K562 (cell line): ENCODE measurements around the gene IL20RA. TPM values are rescaled to one million over a fixed set of nuclear protein-coding genes. Genes with fewer than 3 reads are reported as not detected.

Experiments
- ATAC-seq: fragments of 200-7000 bp; cut with Tn5 transposase; 3 replicates; pipeline ENCODE4 v1.9.1; 2020; ENCODE audit warnings: moderate library complexity
- BruUV-seq: library from RNA; stranded (reverse); fragments of 400-500 nt; replicated peaks from 2 replicates; lab custom pipeline; 2021; lab: Mats Ljungman, UMichigan
- CTCF ChIA-PET: fragments of 300-600 bp; formaldehyde crosslinking; extraction: SDS; loops from one replicate; lab custom pipeline; 2021; ENCODE audit warnings: low intra/inter-chr PET ratio; lab: Yijun Ruan, JAX
- POLR2A ChIA-PET: fragments of 300-600, 350-650 bp; sonication (Branson Sonifier 250); formaldehyde crosslinking; extraction: SDS; loops from one replicate; lab custom pipeline; 2021; ENCODE audit warnings: antibody characterized with exemption, inconsistent platforms; lab: Yijun Ruan, JAX
- DNase-seq, 4 experiments: peaks; one replicate each; pipeline versions ENCODE4 v3.0.0 to v3.0.0-alpha.2; 2011 to 2018; ENCODE audit warnings: low spot score in 3 of 4, mixed read lengths in 3 of 4; ENCODE audit errors: extremely low read depth in 1 of 4
- FAIRE-seq: peaks from 2 replicates; lab custom pipeline; 2011; peaks lifted over from hg19 to GRCh38; lab: Jason Lieb, UNC
- H2AFZ ChIP-seq: 2 replicates; pipeline ENCODE4 v1.6.0; 2011; ENCODE audit warnings: low read depth, low read length, control low read depth, inconsistent platforms
- H3K27ac ChIP-seq: fragments of 200-600 bp; 3 replicates; pipeline ENCODE4 v1.8.0; 2011; ENCODE audit warnings: low read depth, mild to moderate bottlenecking, control low read depth, inconsistent platforms, low read length, moderate library complexity, mixed read lengths; ENCODE audit errors: extremely low read depth
- H3K27me3 ChIP-seq, 2 experiments: fragments of 300-600 bp in 1 of 2; 2 replicates in 1 of 2; 3 replicates in 1 of 2; pipeline versions ENCODE4 v1.6.0 to v1.8.0; 2011; ENCODE audit warnings: inconsistent platforms in 2 of 2, low read length in 2 of 2, mild to moderate bottlenecking in 1 of 2, mixed read lengths in 1 of 2, moderate library complexity in 1 of 2; ENCODE audit not compliant: control insufficient read depth in 2 of 2, insufficient read depth in 2 of 2
- H3K36me3 ChIP-seq: fragments of 300-600 bp; 3 replicates; pipeline ENCODE4 v1.8.0; 2011; ENCODE audit warnings: mild to moderate bottlenecking, low read length, inconsistent platforms; ENCODE audit not compliant: control insufficient read depth, insufficient read depth
- H3K4me1 ChIP-seq, 2 experiments: fragments of 200-600 bp in 1 of 2; replicated peaks in 1 of 2; 2 replicates in 1 of 2; 3 replicates in 1 of 2; pipeline versions ENCODE4 v1.5.1 to v1.8.0; 2011; ENCODE audit warnings: inconsistent platforms in 2 of 2, low read length in 2 of 2, mild to moderate bottlenecking in 1 of 2, mixed read lengths in 1 of 2, moderate library complexity in 1 of 2; ENCODE audit not compliant: control insufficient read depth in 2 of 2, insufficient read depth in 2 of 2
- H3K4me2 ChIP-seq: 2 replicates; pipeline ENCODE4 v1.6.1; 2011; ENCODE audit warnings: low read length, control low read depth, inconsistent platforms, mixed read lengths; ENCODE audit not compliant: insufficient read depth
- H3K4me3 ChIP-seq: fragments of 200-600 bp; sonication (generic), shearing (Covaris generic); 2 replicates; pipeline ENCODE4 v1.5.1; 2016; ENCODE audit warnings: control low read depth, inconsistent platforms
- H3K79me2 ChIP-seq: fragments of 200-600 bp; 3 replicates; pipeline ENCODE4 v1.8.0; 2011; ENCODE audit warnings: low read length, inconsistent platforms; ENCODE audit not compliant: control insufficient read depth, insufficient read depth
- H3K9ac ChIP-seq, 2 experiments: 2 replicates each; pipeline versions ENCODE4 v1.6.0 to v1.6.1; 2011; ENCODE audit warnings: low read depth in 2 of 2, low read length in 2 of 2, control low read depth in 1 of 2, inconsistent platforms in 1 of 2, mild to moderate bottlenecking in 1 of 2, mixed read lengths in 1 of 2; ENCODE audit not compliant: insufficient read depth in 1 of 2
- H3K9me1 ChIP-seq: one replicate; pipeline ENCODE4 v1.6.0; 2011; ENCODE audit warnings: inconsistent platforms, mild to moderate bottlenecking, low read length, moderate library complexity; ENCODE audit not compliant: control insufficient read depth, insufficient read depth
- H3K9me3 ChIP-seq: replicated peaks from 2 replicates; pipeline ENCODE4 v1.5.1; 2011; ENCODE audit warnings: low read depth, low read length, inconsistent platforms; ENCODE audit not compliant: control insufficient read depth, insufficient read depth
- H4K20me1 ChIP-seq: replicated peaks from 2 replicates; pipeline ENCODE4 v1.6.1; 2011; ENCODE audit warnings: low read length, inconsistent platforms, mixed read lengths; ENCODE audit not compliant: control insufficient read depth, insufficient read depth
- BRF2 ChIP-seq: IDR thresholded peaks from 3 replicates; pipeline ENCODE4 v1.6.1; 2011; ENCODE audit warnings: borderline replicate concordance, mild to moderate bottlenecking; ENCODE audit not compliant: insufficient read length, insufficient read depth
- E2F4 ChIP-seq: sonication (generic); formaldehyde crosslinking; IDR thresholded peaks from 2 replicates; pipeline ENCODE4 v1.8.0; 2022; ENCODE audit warnings: mild to moderate bottlenecking, low read depth, missing genetic modification reagents
- ETV6 ChIP-seq, 3 experiments: fragments of 150-350 bp in 1 of 3; sonication (generic) in 1 of 3; formaldehyde crosslinking in 1 of 3; IDR thresholded peaks; 2 replicates each; pipeline versions ENCODE4 v1.6.1 to v1.8.0; 2014 to 2022; ENCODE audit warnings: borderline replicate concordance in 2 of 3, low read depth in 2 of 3, antibody characterized with exemption in 1 of 3, low read length in 1 of 3, mild to moderate bottlenecking in 1 of 3, missing genetic modification reagents in 1 of 3
- LCOR ChIP-seq: sonication (generic); formaldehyde crosslinking; IDR thresholded peaks from 2 replicates; pipeline ENCODE4 v1.8.0; 2022; ENCODE audit warnings: mild to moderate bottlenecking, missing genetic modification reagents
- MCM2 ChIP-seq: fragments of 450-650 bp; IDR thresholded peaks from 2 replicates; pipeline ENCODE4 v1.6.1; 2017; ENCODE audit warnings: low read depth, mild to moderate bottlenecking
- NR0B1 ChIP-seq: fragments of 450-650 bp; IDR thresholded peaks from one replicate; pipeline ENCODE4 v1.6.1; 2018; ENCODE audit warnings: mild to moderate bottlenecking, moderate library complexity; ENCODE audit not compliant: partially characterized antibody
- POLR2G ChIP-seq: fragments of 200-400 bp; formaldehyde crosslinking; IDR thresholded peaks from 2 replicates; pipeline ENCODE4 v1.6.1; 2017; ENCODE audit warnings: low read depth, mild to moderate bottlenecking, antibody characterized with exemption, low read length, moderate library complexity
- POLR2H ChIP-seq: IDR thresholded peaks from 2 replicates; pipeline ENCODE4 v1.6.1; 2016; ENCODE audit warnings: missing genetic modification characterization, low read depth, mild to moderate bottlenecking, control low read depth, missing compliant biosample characterization, moderate library complexity
- SMAD3 ChIP-seq: fragments of 450-650 bp; formaldehyde crosslinking; conservative IDR thresholded peaks from 2 replicates; pipeline ENCODE4 v1.4.0; 2020; ENCODE audit warnings: mild to moderate bottlenecking
- SP1 ChIP-seq: sonication (generic); formaldehyde crosslinking; IDR thresholded peaks from 2 replicates; pipeline ENCODE4 v1.8.1; 2022; ENCODE audit warnings: mild to moderate bottlenecking, missing genetic modification reagents
- SPI1 ChIP-seq: IDR thresholded peaks from 2 replicates; pipeline ENCODE4 v1.6.1; 2011; ENCODE audit warnings: low read depth, low read length, control low read depth, borderline replicate concordance
- TARDBP ChIP-seq: fragments of 450-650 bp; IDR thresholded peaks from 2 replicates; pipeline ENCODE4 v1.6.1; 2016
- TBP ChIP-seq: optimal IDR thresholded peaks from 2 replicates; pipeline ENCODE3; 2011; ENCODE audit warnings: low read depth, low read length, improper control_type of control experiment
- TFAM ChIP-seq: fragments of 250-450 bp; sonication (Bioruptor Pico); conservative IDR thresholded peaks from 2 replicates; pipeline ENCODE4 v1.5.0; 2021; ENCODE audit warnings: mild to moderate bottlenecking, moderate library complexity
- XRCC3 ChIP-seq: fragments of 450-650 bp; IDR thresholded peaks from 2 replicates; pipeline ENCODE4 v1.6.1; 2017; ENCODE audit warnings: mild to moderate bottlenecking, moderate library complexity
- ZNF707 ChIP-seq: fragments of 250-450 bp; sonication (Bioruptor Pico); conservative IDR thresholded peaks from 2 replicates; pipeline ENCODE4 v1.8.0; 2022; ENCODE audit warnings: inconsistent platforms, mild to moderate bottlenecking, moderate library complexity
- ZNF740 ChIP-seq, 3 experiments: fragments of 200-800 bp in 1 of 3; sonication (Bioruptor generic) in 1 of 3; sonication (generic) in 1 of 3; formaldehyde crosslinking in 1 of 3; IDR thresholded peaks; 2 replicates each; pipeline versions ENCODE4 v1.6.1 to v1.8.0; 2016 to 2022; ENCODE audit warnings: mild to moderate bottlenecking in 2 of 3, missing compliant biosample characterization in 2 of 3, missing genetic modification characterization in 2 of 3, missing genetic modification reagents in 1 of 3
- WGBS: fragments of 100-300 bp; shearing (Covaris generic); methylation state at CpG from one replicate; pipeline ENCODE4 v1.1.6; 2016; ENCODE audit warnings: low coverage, mixed read lengths; ENCODE audit not compliant: insufficient coverage; ENCODE audit errors: missing lambda C conversion rate; 5-methylcytosine and 5-hydroxymethylcytosine counted together
- in situ Hi-C: fragments of 300-500 bp; cut with MboI; formaldehyde crosslinking; loops from 4 replicates; pipeline ENCODE4 v1.15.0; 2018; ENCODE audit warnings: inconsistent platforms, mixed read lengths
- intact Hi-C: fragments of 100-400 bp; cut with micrococcal nuclease; formaldehyde crosslinking; loops from 2 replicates; pipeline ENCODE4 v1.14.2; 2022
- polyA plus RNA-seq, 8 experiments: library from polyadenylated mRNA; depleted of rRNA in 4 of 8; stranded (reverse) in 5 of 8; unstranded in 3 of 8; fragments of >200 nt; fragmentation: Nextera tagmentation in 2 of 8; fragmentation: Illumina TruSeq in 1 of 8; extraction: Ambion mirVana in 2 of 8; extraction: Trizol in 1 of 8; gene quantifications; 2 replicates each; pipeline versions ENCODE4 v1.2.1 to v1.2.3, GENCODE V29; 2011 to 2014; ENCODE audit warnings: inconsistent platforms in 1 of 8, missing spikeins in 1 of 8
- total RNA-seq, 7 experiments: library from RNA; depleted of rRNA in 6 of 7; stranded (reverse); fragments of >200 nt in 6 of 7; fragmentation: Illumina TruSeq in 2 of 7; extraction: Trizol in 2 of 7; gene quantifications; 2 replicates each; pipeline versions ENCODE4 v1.2.1 to v1.2.3, GENCODE V29; 2011 to 2021; ENCODE audit warnings: low replicate concordance in 1 of 7

The IL20RA gene
- total and polyA plus RNA-seq, 9 of the 15 experiments (the other 6 are each of a cell fraction or from before 2014, with no cell fraction given), result not detected

- TF ChIP-seq E2F4 (CRISPR knock-in tag), result no peak
- TF ChIP-seq NR0B1, result no peak
- no peak for TF ChIP-seq TFAM (CRISPR knock-in tag)
- no peak for TF ChIP-seq POLR2G
- TF ChIP-seq XRCC3, result no peak
- no peak for TF ChIP-seq MCM2
- TF ChIP-seq LCOR (CRISPR knock-in tag), result no peak
- TF ChIP-seq SPI1, result no peak
These were observed 27.7 kb downstream of the IL20RA start (continued) for GRCh38 chr6:137017081-137017480.

GRCh38 chr6:137016356-137016755 is 28.4 kb downstream of the IL20RA start:
- H3K27ac ChIP-seq, result no peak overlapping the region
- H3K9me3 ChIP-seq, result no peaks in the 10 kb centered on the region
- H2AFZ ChIP-seq, result no peak overlapping the region
- no peak overlapping the region for H3K4me3 ChIP-seq
- no peaks in the 10 kb centered on the region for H3K9me1 ChIP-seq
- H3K4me2 ChIP-seq, result no peak overlapping the region
- in situ Hi-C loops, result no loop called here
- no peaks in the 10 kb centered on the region for H3K36me3 ChIP-seq
- DNase-seq (no peak), ATAC-seq (no peak), FAIRE-seq (no peak)
- no peaks in the 10 kb centered on the region for H3K4me1 ChIP-seq
- H4K20me1 ChIP-seq, result no peaks in the 10 kb centered on the region
- 4% methylated on average over 2 of the region's 2 CpGs for WGBS
- intact Hi-C loops, result no loop called here
- ChIA-PET POLR2A (interaction anchor here (0.9 to 1.0 kb wide), 2 partner anchors 11 to 36 kb away, joined by 4 read pairs; no protein-coding TSS in a partner anchor), CTCF (no interaction called here)
- no peaks in the 10 kb centered on the region for H3K79me2 ChIP-seq
- H3K27me3 ChIP-seq, result no peaks in the 10 kb centered on the region; a peak in 1 of 5 replicates
- no peak overlapping the region for H3K9ac ChIP-seq
- no TSS peak for BruUV-seq
- no peak for TF ChIP-seq POLR2H (tag)
- TF ChIP-seq ZNF740 (CRISPR knock-in tag; IDR thresholded peaks at IDR 0.05), result no peak
- TF ChIP-seq ZNF740 (tag; IDR thresholded peaks at IDR 0.05), result no peak
- TF ChIP-seq SP1 (CRISPR knock-in tag), result no peak
- no peak for TF ChIP-seq ETV6 (IDR thresholded peaks at IDR 0.05; ENCODE audit: borderline replicate concordance in 1 of 2, low read depth in 2 of 2, low read length in 1 of 2)
- no peak for TF ChIP-seq ETV6 (CRISPR knock-in tag; IDR thresholded peaks at IDR 0.05; ENCODE audit: borderline replicate concordance)
- no peak for TF ChIP-seq ZNF707 (CRISPR knock-in tag)
- TF ChIP-seq BRF2, result no peak
- no peak for TF ChIP-seq TBP
- no peak for TF ChIP-seq TARDBP
- TF ChIP-seq SMAD3 (CRISPR knock-in tag), result no peak
